ENCODE measurements around the gene PCK2. TPM values are rescaled to one million over a fixed set of nuclear protein-coding genes. Genes with fewer than 3 reads are reported as not detected.

The PCK2 gene
- total and polyA plus RNA-seq, 2 of the 8 experiments (the other 6 are each of a cell fraction or from before 2014, with no cell fraction given): 81.9 to 115 TPM

GRCh38 chr14:24060984-24061913 is 32.9 kb upstream of the PCK2 start:
- no peaks in the 10 kb centered on the region for H3K27me3 ChIP-seq (replicated peaks in 1 of 4; ENCODE audit: control insufficient read depth in 3 of 4, extremely low read depth in 1 of 4, insufficient read depth in 3 of 4, low read length in 3 of 4)
- no peaks in the 10 kb centered on the region for H3K79me2 ChIP-seq (ENCODE audit: control insufficient read depth in 1 of 2, insufficient read depth in 2 of 2, low read length in 2 of 2)
- 0 out of 7 replicates have a peak, but pooled peaks cover 0 to 2% (median 0%) of the 10 kb centered on the region in 4 experiments for H3K4me1 ChIP-seq (replicated peaks in 1 of 4; ENCODE audit: control insufficient read depth in 3 of 4, insufficient read depth in 4 of 4, low read length in 3 of 4)
- no peak overlapping the region for H3K4me2 ChIP-seq (ENCODE audit: insufficient read depth in 1 of 2, low read depth in 2 of 2, low read length in 2 of 2)
- no peak overlapping the region for H3K9ac ChIP-seq (replicated peaks in 1 of 4; ENCODE audit: extremely low read depth in 1 of 4, low read depth in 3 of 4, low read length in 3 of 4)
- H3K9me3 ChIP-seq (ENCODE audit: insufficient read depth in 2 of 2, low read depth in 1 of 2, low read length in 1 of 2): no peaks in the 10 kb centered on the region
- no peak overlapping the region for H2AFZ ChIP-seq (ENCODE audit: low read length)
- H4K5ac ChIP-seq (ENCODE audit: insufficient read length, low read depth, low read length): no peak overlapping the region
- no peak overlapping the region for H3K4me3 ChIP-seq (ENCODE audit: extremely low read depth in 1 of 4, insufficient read depth in 2 of 4, low read depth in 3 of 4, low read length in 4 of 4)
- WGBS, 2 experiments (ENCODE audit: extremely low coverage in 1 of 2, insufficient coverage in 1 of 2, insufficient read length in 1 of 2, insufficient replicate concordance in 2 of 2, low coverage in 1 of 2, low lambda C conversion rate in 2 of 2, missing lambda C conversion rate in 1 of 2): 86% methylated on average over 7 of the region's 7 CpGs; no CpG with 5 or more reads in 1 of the 2 experiments
- no peak overlapping the region for H2BK20ac ChIP-seq (ENCODE audit: low read length)
- H4K91ac ChIP-seq (replicated peaks; ENCODE audit: insufficient read length, low read length): no peak overlapping the region
- peak overlapping the region; percentile 44; the same call in 1 of the 2 replicates for H2BK5ac ChIP-seq (ENCODE audit: low read depth, low read length)
- no peak overlapping the region for H3K23ac ChIP-seq (ENCODE audit: insufficient read length)
- DNase-seq (ENCODE audit: low read depth in 1 of 2, low spot score in 2 of 2) (no peak), FAIRE-seq (no peak)
- CTCF ChIA-PET (ENCODE audit: partially characterized antibody): interaction anchor here (0.6 to 23.8 kb wide), 15 partner anchors 9 to 100 kb away, joined by 3 to 316 read pairs (median 4); partner anchors contain the start of genes CARMIL3, IRF9 and PCK2
- peaks cover 0 to 2% of the 10 kb centered on the region in 2 experiments for H4K20me1 ChIP-seq (replicated peaks in 1 of 2; ENCODE audit: control insufficient read depth in 1 of 2, insufficient read depth in 2 of 2, low read length in 2 of 2)
- no peak overlapping the region for H3K14ac ChIP-seq (ENCODE audit: insufficient read length)
- no peaks in the 10 kb centered on the region for H3K23me2 ChIP-seq (ENCODE audit: low read depth, low read length)
- no peak overlapping the region for H3K27ac ChIP-seq (ENCODE audit: low read depth, low read length)
- H3K36me3 ChIP-seq (ENCODE audit: control insufficient read depth in 2 of 4, insufficient read depth in 4 of 4, low read length in 3 of 4): no peaks in the 10 kb centered on the region; a peak in 1 of 8 replicates
- no peak overlapping the region for H2BK15ac ChIP-seq (ENCODE audit: low read length)
- H3K56ac ChIP-seq (replicated peaks; ENCODE audit: insufficient read length, low read depth, low read length): no peak overlapping the region
- TF ChIP-seq RBBP5 (IDR thresholded peaks at IDR 0.05; ENCODE audit: borderline replicate concordance, low read depth, low read length) (no peak), TAF1 (IDR thresholded peaks at IDR 0.05; ENCODE audit: low read depth, low read length) (no peak)
- H3K79me1 ChIP-seq (ENCODE audit: low read depth, low read length): no peaks in the 10 kb centered on the region
- POLR2A ChIA-PET (ENCODE audit: partially characterized antibody): interaction anchor here (0.9 to 27.2 kb wide), 11 partner anchors 9 to 125 kb away, joined by 3 to 626 read pairs (median 4); partner anchors contain the start of genes DCAF11, NRL and PCK2
- H2BK12ac ChIP-seq (ENCODE audit: low read depth, low read length): no peak overlapping the region
- no peak overlapping the region for H4K8ac ChIP-seq (ENCODE audit: extremely low read depth, insufficient read depth, low read length)
- H3K18ac ChIP-seq (ENCODE audit: extremely low read depth, low read length): no peak overlapping the region
- H2AK5ac ChIP-seq (ENCODE audit: low read depth, low read length): no peak overlapping the region
- H3K4ac ChIP-seq (replicated peaks; ENCODE audit: insufficient read length, low read depth, low read length): no peak overlapping the region
- H2BK120ac ChIP-seq (replicated peaks; ENCODE audit: low read depth, low read length): no peak overlapping the region

All from H1 (cell line).